HepG2 (cell line): Measurements from ENCODE around the gene ATP5MG. TPM values are rescaled to one million over a fixed set of nuclear protein-coding genes. Genes with fewer than 3 reads are reported as not detected.

Experiments used
- ADNP ChIP-seq: sonication (generic); formaldehyde crosslinking; IDR thresholded peaks from 2 replicates; pipeline ENCODE4 v1.4.0; 2020; ENCODE audit warnings: missing genetic modification reagents
- DNMT1 ChIP-seq: sonication (generic); formaldehyde crosslinking; IDR thresholded peaks from 2 replicates; pipeline ENCODE4 v1.5.1; 2020; ENCODE audit warnings: mild to moderate bottlenecking, missing genetic modification reagents
- DR1 ChIP-seq: sonication (generic); formaldehyde crosslinking; IDR thresholded peaks from 2 replicates; pipeline ENCODE4 v1.8.0; 2021; ENCODE audit warnings: mild to moderate bottlenecking, missing genetic modification reagents, inconsistent platforms
- ELF3 ChIP-seq: IDR thresholded peaks from 2 replicates; pipeline ENCODE4 v1.6.1; 2016; ENCODE audit warnings: missing genetic modification reagents, missing compliant biosample characterization
- FOSL2 ChIP-seq: sonication (generic); formaldehyde crosslinking; IDR thresholded peaks from 2 replicates; pipeline ENCODE4 v1.4.0; 2020; ENCODE audit warnings: missing genetic modification reagents
- HMG20B ChIP-seq: conservative IDR thresholded peaks from 2 replicates; pipeline ENCODE4 v1.6.1; 2016; ENCODE audit warnings: missing genetic modification reagents, missing compliant biosample characterization
- HNF4G ChIP-seq, 2 experiments: sonication (generic) in 1 of 2; formaldehyde crosslinking in 1 of 2; IDR thresholded peaks; 2 replicates each; pipeline versions ENCODE4 v1.4.0 to v1.6.1; 2011 to 2020; ENCODE audit warnings: borderline replicate concordance in 2 of 2, low read depth in 2 of 2, mild to moderate bottlenecking in 2 of 2, low read length in 1 of 2, missing genetic modification reagents in 1 of 2, moderate library complexity in 1 of 2
- JUNB ChIP-seq: sonication (generic); formaldehyde crosslinking; IDR thresholded peaks from 2 replicates; pipeline ENCODE4 v1.8.0; 2022; ENCODE audit warnings: missing genetic modification reagents, mild to moderate bottlenecking, borderline replicate concordance
- KDM1A ChIP-seq: IDR thresholded peaks from 2 replicates; pipeline ENCODE4 v1.6.1; 2016; ENCODE audit warnings: missing compliant biosample characterization
- KDM3A ChIP-seq: IDR thresholded peaks from 2 replicates; pipeline ENCODE4 v1.6.1; 2018; ENCODE audit warnings: low read depth, missing compliant biosample characterization
- NRL ChIP-seq: sonication (generic); formaldehyde crosslinking; IDR thresholded peaks from 2 replicates; pipeline ENCODE4 v1.5.0; 2020; ENCODE audit warnings: missing genetic modification reagents, mild to moderate bottlenecking, moderate library complexity, borderline replicate concordance
- SNAPC2 ChIP-seq: sonication (generic); formaldehyde crosslinking; IDR thresholded peaks from 2 replicates; pipeline ENCODE4 v1.8.1; 2022; ENCODE audit warnings: mild to moderate bottlenecking, missing genetic modification reagents
- TP53 ChIP-seq: sonication (generic); formaldehyde crosslinking; conservative IDR thresholded peaks from 2 replicates; pipeline ENCODE4 v1.4.0; 2020; ENCODE audit warnings: missing genetic modification reagents
- WIZ ChIP-seq: sonication (generic); formaldehyde crosslinking; IDR thresholded peaks from 2 replicates; pipeline ENCODE4 v1.5.1; 2020; ENCODE audit warnings: mild to moderate bottlenecking, missing genetic modification reagents
- ZBTB1 ChIP-seq: sonication (generic); formaldehyde crosslinking; IDR thresholded peaks from 2 replicates; pipeline ENCODE4 v1.4.0; 2020; ENCODE audit warnings: missing genetic modification reagents, borderline replicate concordance
- ZEB1 ChIP-seq: IDR thresholded peaks from 2 replicates; pipeline ENCODE4 v1.6.1; 2012; ENCODE audit warnings: mild to moderate bottlenecking, low read depth, inconsistent platforms; ENCODE audit not compliant: insufficient replicate concordance
- ZKSCAN8 ChIP-seq: IDR thresholded peaks from 2 replicates; pipeline ENCODE4 v1.6.1; 2016; ENCODE audit warnings: borderline replicate concordance, missing genetic modification reagents, missing compliant biosample characterization
- ZNF263 ChIP-seq: sonication (generic); formaldehyde crosslinking; IDR thresholded peaks from 2 replicates; pipeline ENCODE4 v1.4.0; 2020; ENCODE audit warnings: missing genetic modification reagents
- ZNF615 ChIP-seq: sonication (generic); formaldehyde crosslinking; IDR thresholded peaks from 2 replicates; pipeline ENCODE4 v1.5.0; 2020; ENCODE audit warnings: mild to moderate bottlenecking, missing genetic modification reagents, borderline replicate concordance
- ZNF737 ChIP-seq: sonication (generic); formaldehyde crosslinking; IDR thresholded peaks from 2 replicates; pipeline ENCODE4 v1.5.0; 2020; ENCODE audit warnings: missing genetic modification reagents, mild to moderate bottlenecking, borderline replicate concordance
- polyA plus RNA-seq, 8 experiments: library from polyadenylated mRNA; depleted of rRNA in 3 of 8; stranded (reverse) in 7 of 8; unstranded in 1 of 8; fragments of >200 nt; fragmentation: Illumina TruSeq in 4 of 8; extraction: Trizol in 4 of 8; gene quantifications; 2 replicates each; pipeline versions ENCODE4 v1.2.1 to v1.2.3, GENCODE V29; 2011 to 2016; ENCODE audit warnings: low read depth in 4 of 8, missing spikeins in 1 of 8, mixed read lengths in 1 of 8; ENCODE audit not compliant: insufficient read depth in 1 of 8
- total RNA-seq, 5 experiments: library from RNA; depleted of rRNA; stranded (reverse); fragments of >200 nt; fragmentation: Illumina TruSeq; extraction: Trizol; gene quantifications; 2 replicates each; pipeline ENCODE4 v1.2.3, GENCODE V29; 2016; ENCODE audit warnings: low read depth in 1 of 5
- TF ChIP-seq, protein P1 (sequence below): IDR thresholded peaks from 2 replicates; pipeline ENCODE4 v1.6.1; 2016; ENCODE audit warnings: mild to moderate bottlenecking, missing biosample characterization, missing genetic modification reagents
- TF ChIP-seq, protein P2 (sequence below): sonication (generic); formaldehyde crosslinking; IDR thresholded peaks from 2 replicates; pipeline ENCODE4 v1.4.0; 2020; ENCODE audit warnings: missing genetic modification reagents, borderline replicate concordance
- TF ChIP-seq, protein P3 (sequence below): sonication (generic); formaldehyde crosslinking; IDR thresholded peaks from 2 replicates; pipeline ENCODE4 v1.4.0; 2020; ENCODE audit warnings: missing genetic modification reagents

The ATP5MG gene
- total and polyA plus RNA-seq, 2 of the 13 experiments (the other 11 are each of a cell fraction or from before 2014, with no cell fraction given) = 260 to 320 TPM

DNA sequence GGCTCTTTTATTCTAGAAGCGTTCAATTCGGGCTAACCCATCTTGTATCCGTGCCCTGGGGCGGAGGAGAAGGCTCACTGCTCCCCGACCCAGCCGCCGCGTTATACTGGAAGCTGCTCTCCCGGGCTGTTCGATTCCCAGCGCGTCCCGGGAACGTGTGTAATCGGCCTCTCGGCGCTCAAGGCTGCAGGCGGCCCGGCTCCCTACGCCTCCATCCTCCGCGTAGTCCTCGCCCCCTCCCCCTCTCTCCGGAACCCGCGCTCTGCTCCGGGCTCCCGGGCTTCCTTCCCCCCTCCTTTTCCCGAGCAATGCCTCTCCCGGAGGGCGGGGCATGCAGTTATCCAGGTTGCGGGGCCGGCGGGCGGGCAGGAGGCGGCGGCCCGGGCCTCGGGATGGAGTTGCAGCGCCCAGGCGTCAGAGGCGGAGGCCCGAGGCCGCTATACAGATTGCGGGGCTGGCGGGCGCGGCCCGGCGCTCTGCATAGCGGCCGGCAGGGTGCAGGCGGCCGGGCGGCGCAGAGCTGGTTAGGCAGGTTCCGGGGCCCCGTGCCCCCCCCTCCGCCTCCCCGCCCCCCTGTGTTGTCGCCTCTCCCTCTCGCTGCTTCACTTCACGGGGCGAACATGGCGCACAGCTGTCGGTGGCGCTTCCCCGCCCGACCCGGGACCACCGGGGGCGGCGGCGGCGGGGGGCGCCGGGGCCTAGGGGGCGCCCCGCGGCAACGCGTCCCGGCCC, 34.7 kb downstream of the ATP5MG start, which contains the start of gene KMT2A (continued):
- TF ChIP-seq FOSL2 (CRISPR knock-in tag) = no peak; the same call in 1 of the 2 replicates
- no peak for TF ChIP-seq DNMT1
- TF ChIP-seq JUNB (CRISPR knock-in tag) = no peak; the same call in 1 of the 2 replicates
- peak; percentile 62 for TF ChIP-seq ELF3 (CRISPR knock-in tag)
- TF ChIP-seq, protein P1, sequence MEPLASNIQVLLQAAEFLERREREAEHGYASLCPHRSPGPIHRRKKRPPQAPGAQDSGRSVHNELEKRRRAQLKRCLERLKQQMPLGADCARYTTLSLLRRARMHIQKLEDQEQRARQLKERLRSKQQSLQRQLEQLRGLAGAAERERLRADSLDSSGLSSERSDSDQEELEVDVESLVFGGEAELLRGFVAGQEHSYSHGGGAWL = no peak; the same call in none of the 2 replicates
- TF ChIP-seq TP53 = no peak
- TF ChIP-seq HMG20B (CRISPR knock-in tag) = peak; percentile 9; the same call in 1 of the 2 replicates
- TF ChIP-seq ZNF615 = no peak
- TF ChIP-seq, protein P2, sequence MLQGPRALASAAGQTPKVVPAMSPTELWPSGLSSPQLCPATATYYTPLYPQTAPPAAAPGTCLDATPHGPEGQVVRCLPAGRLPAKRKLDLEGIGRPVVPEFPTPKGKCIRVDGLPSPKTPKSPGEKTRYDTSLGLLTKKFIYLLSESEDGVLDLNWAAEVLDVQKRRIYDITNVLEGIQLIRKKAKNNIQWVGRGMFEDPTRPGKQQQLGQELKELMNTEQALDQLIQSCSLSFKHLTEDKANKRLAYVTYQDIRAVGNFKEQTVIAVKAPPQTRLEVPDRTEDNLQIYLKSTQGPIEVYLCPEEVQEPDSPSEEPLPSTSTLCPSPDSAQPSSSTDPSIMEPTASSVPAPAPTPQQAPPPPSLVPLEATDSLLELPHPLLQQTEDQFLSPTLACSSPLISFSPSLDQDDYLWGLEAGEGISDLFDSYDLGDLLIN (CRISPR knock-in tag) = peak; percentile 58; the same call in 1 of the 2 replicates
- TF ChIP-seq NRL (CRISPR knock-in tag) = peak; percentile 41; the same call in 1 of the 2 replicates
- no peak for TF ChIP-seq SNAPC2 (CRISPR knock-in tag)
- TF ChIP-seq ADNP (CRISPR knock-in tag) = no peak
- 0 out of 2 replicates have a peak, but pooled peaks have one; percentile 72 for TF ChIP-seq ZNF737
- no peak for TF ChIP-seq ZEB1
- TF ChIP-seq WIZ (CRISPR knock-in tag) = 0 out of 2 replicates have a peak, but pooled peaks have one; percentile 32
- no peak for TF ChIP-seq ZKSCAN8
- peak; percentile 91 for TF ChIP-seq ZNF263
- TF ChIP-seq HNF4G (IDR thresholded peaks at IDR 0.05; ENCODE audit: borderline replicate concordance, low read depth, low read length) = peak; percentile 50
- TF ChIP-seq HNF4G (CRISPR knock-in tag; IDR thresholded peaks at IDR 0.05; ENCODE audit: borderline replicate concordance, low read depth) = 0 out of 2 replicates have a peak, but pooled peaks have one; percentile 47
- TF ChIP-seq, protein P3, sequence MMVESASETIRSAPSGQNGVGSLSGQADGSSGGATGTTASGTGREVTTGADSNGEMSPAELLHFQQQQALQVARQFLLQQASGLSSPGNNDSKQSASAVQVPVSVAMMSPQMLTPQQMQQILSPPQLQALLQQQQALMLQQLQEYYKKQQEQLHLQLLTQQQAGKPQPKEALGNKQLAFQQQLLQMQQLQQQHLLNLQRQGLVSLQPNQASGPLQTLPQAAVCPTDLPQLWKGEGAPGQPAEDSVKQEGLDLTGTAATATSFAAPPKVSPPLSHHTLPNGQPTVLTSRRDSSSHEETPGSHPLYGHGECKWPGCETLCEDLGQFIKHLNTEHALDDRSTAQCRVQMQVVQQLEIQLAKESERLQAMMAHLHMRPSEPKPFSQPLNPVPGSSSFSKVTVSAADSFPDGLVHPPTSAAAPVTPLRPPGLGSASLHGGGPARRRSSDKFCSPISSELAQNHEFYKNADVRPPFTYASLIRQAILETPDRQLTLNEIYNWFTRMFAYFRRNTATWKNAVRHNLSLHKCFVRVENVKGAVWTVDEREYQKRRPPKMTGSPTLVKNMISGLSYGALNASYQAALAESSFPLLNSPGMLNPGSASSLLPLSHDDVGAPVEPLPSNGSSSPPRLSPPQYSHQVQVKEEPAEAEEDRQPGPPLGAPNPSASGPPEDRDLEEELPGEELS (CRISPR knock-in tag) = peak; percentile 45
- peak; percentile 80 for TF ChIP-seq KDM3A (CRISPR knock-in tag)
- TF ChIP-seq KDM1A (CRISPR knock-in tag) = peak; percentile 61; the same call in 1 of the 2 replicates
- TF ChIP-seq ZBTB1 (CRISPR knock-in tag) = no peak
- peak; percentile 29; the same call in 1 of the 2 replicates for TF ChIP-seq DR1
